GM21786 (cell line): ENCODE results near the gene SCT.

Source experiments
- ATAC-seq: cut with Tn5 transposase; IDR thresholded peaks from one replicate; pipeline ENCODE4 v1.9.1; 2021; ENCODE audit not compliant: unreplicated experiment

The SCT gene

GRCh38 chr11:587978-588380 is 39.0 kb downstream of the SCT start:
- no peak for ATAC-seq

GRCh38 chr11:587546-587945 is 39.4 kb downstream of the SCT start:
- ATAC-seq = no peak

GRCh38 chr11:586376-587316 is 40.3 kb downstream of the SCT start:
- no peak for ATAC-seq

GRCh38 chr11:584287-584686 is 42.7 kb downstream of the SCT start:
- ATAC-seq = no peak

- ATAC-seq = no peak
Measured at GRCh38 chr11:581752-582151, 45.2 kb downstream of the SCT start.

- ATAC-seq = no peak
Measured at GRCh38 chr11:581342-581741, 45.6 kb downstream of the SCT start.

- ATAC-seq = no peak
Measured at GRCh38 chr11:579830-580601, 47.0 kb downstream of the SCT start.

- ATAC-seq = no peak
Measured at GRCh38 chr11:578276-579035, 48.5 kb downstream of the SCT start.

- ATAC-seq = no peak
Measured at GRCh38 chr11:577611-577894, 49.4 kb downstream of the SCT start.

GRCh38 chr11:576811-577610 is 50.0 kb downstream of the SCT start:
- no peak for ATAC-seq
